ENCODE data around the gene KCNE4.
A peak's percentile ranks its signal among the peaks of the same experiment; 100 is the strongest.
"Not testable (repeated sequence)": the region's sequence is repeated elsewhere in the genome, so short reads cannot be mapped to it uniquely, and the experiment has no call there.

Gene KCNE4

DNA sequence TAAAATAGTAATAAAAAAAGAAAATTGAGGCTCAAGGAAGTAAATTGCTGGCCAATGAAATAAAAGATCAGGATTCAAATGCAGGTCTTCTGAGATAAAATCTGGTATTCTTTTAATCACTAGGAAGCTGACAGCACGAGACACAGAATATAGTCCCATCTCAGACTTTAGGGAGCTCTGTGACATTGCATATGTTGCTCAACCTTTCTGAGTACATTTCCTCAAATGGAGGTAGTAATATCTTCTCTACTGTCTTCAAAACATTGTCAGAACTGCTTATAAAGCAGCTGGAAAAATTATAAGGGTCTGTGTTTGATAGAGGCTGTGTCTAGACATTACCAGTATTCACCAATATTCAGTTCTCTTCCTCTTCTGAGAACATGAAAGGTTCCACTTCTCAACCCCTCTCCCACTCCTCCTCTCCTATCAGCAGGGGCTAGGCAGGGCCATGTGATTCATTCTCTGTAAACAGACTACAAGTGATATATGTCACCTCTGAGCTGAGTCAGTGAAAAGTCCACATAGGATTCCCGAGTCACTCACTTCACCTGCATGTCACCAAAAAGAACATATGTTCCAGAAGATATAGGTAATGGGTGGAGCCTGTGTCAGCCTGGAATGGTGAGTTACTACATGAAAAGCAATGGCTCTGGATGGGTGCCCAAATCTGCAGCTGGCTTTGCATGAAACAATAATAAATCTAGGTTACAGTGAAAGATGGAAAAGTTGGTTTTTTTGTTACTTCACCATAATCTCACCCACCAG, 7.1 kb downstream of the KCNE4 start:
- peak; percentile 26 for DNase-seq

DNA sequence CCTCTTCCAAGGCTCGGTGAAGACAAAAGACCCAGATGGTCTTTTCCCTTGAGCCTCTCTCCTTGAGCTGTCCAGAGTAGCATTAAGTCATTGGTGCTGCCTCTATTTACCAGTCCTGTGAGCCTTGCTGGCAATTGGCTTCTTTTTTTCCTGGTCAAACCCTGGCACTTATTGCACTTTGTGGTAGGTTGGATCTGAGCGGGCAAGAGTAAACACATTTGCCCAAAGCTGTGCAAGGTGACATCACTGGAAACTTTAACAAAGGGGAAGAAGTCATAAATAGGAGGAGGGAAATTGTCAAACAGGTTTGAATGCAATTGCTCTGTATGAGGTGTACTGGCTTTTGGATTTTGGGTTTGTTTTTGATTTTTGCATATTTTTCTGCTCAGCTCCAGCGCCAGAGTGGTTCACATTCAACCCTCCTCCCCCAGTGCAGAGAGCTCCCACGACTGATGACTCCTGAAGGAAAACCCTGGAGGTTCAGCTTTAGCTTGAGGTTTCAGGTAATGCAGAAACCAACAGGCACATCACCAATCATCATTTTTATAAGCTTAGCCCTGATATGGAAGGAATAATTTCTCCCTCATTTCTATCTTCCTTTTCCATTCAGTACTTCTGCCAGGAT, 8.3 kb downstream of the KCNE4 start:
- DNase-seq: no peak

DNA sequence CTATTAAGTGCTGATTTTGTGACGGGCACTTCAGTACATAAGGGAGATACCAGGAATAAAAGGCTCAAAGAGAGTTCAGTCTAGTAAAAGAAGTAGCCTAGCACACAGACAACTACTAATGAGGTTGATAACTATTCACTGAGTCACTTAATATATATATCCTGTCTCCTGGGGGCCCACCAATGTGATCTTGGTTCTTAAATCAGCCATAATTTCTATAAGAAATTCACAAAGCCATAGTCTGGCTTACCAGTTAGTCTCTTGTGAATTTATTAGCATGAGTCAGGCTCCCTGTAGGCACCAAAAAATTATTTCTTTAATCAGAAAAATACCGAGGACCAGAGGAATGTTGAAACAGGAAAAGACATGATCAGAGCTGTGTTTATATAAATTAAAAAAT, 10.4 kb downstream of the KCNE4 start:
- DNase-seq: no peak

DNA sequence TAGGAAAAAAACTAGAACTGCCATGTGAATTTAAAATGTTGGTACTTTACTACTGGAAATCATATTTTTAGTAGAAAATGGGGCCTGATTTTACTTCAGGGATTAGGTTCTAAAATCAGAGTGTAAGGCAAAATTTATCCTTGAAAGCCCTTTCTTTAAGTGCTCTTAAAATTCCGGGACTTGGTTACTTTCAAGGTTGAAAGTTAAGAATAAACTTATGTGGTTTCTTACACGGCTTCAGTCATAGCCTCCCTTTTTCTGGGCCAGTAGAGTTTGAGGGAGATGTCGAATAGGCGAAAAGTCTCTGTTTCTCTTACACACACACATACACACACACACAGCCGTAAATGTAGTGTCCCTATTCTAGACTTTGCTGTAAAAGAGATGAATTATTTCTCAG, 13.1 kb downstream of the KCNE4 start:
- DNase-seq: no peak

DNA sequence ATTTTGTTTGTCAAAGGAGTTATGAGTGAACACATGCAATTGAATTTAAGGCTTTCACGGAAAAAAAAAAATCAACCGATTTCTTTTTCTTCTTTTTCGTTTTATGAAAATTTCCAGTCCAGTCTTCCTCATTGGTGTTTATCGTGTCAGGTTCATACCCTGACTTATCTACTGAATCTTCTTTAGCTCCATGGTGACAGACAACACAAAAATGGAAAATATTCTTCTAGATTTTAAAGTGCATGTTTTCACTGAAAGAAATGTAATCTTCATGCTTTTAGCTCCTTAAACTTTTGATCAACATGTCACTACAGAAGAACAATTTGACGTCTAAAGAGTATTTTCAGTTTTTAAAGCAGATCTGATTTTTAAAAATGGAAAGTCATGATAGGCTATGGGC, 14.7 kb downstream of the KCNE4 start:
- no peak for DNase-seq

DNA sequence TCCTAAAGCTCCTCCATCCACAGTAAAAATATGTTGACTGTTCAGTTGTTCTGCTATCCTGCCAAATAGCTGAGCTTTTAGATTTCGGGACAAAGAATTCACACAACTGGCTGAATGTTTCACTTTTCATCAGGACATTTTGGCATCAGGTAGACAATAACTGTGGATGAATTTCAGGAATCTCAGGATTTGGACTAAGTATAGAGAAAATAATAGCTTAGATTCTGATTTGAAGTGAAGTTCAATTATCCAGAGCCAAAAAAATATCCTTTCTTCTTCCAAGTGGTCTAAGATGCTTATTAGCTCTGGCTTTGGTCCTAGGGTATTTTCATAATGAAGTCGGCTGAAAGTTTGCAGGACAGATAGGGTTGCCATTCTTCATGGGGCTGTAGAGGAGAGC, 16.1 kb downstream of the KCNE4 start:
- DNase-seq: no peak

DNA sequence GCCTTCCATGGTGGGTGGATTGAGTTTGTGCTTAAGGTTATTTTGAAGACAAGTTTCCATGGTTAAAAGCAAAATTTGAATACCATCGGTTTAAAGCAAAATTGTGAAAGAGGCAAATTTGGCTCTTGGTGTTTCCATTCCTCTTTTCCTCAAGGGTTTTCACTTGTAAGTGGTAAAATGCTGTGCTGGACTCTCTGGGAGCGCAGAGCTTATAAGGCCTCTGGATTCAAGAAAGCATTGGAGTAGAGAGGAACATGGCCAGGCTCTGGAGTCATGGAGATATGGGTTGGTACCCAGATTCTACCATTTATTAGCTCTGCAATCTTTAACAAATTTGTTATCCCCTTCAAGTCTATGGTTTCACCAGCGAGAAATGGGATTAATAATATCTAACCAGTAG, 17.5 kb downstream of the KCNE4 start:
- DNase-seq: no peak

DNA sequence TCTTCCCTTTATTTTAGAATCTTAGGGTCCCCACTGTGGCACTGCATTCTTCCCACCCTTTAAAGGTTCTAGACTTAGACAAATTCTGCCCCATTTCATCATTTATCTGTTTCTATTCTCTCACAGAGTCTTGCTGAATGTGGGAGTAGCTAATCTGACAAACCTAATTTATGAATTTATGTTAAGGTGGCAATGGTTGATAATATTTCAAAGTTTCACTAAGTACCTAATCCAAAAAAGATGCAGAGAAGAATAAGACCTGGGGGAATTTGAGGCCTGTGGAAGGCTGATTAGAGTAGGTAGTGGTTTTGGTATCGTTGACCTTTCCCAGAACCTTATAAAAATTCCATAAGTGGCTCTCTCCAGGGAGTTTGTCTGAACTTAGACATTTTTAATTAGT, 18.0 kb downstream of the KCNE4 start:
- no peak for DNase-seq

DNA sequence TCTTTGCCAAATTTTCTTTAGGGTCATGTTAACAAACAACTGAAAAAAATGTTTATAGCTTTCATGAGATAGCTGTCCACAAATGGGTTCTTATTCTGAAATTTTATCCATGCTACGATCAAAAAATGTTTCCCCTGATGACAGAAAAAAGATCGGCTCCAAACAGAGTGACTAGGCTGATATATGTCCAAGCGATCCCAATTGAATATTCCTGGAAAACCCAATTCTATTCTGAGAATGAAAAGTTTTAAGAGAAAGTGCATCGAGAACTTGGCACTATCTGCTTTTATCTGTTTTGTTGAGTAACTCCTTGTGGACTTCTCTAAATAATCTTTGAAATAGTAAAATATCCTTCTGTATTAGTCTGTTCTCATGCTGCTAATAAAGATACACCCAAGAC, 19.1 kb downstream of the KCNE4 start:
- DNase-seq: no peak

DNA sequence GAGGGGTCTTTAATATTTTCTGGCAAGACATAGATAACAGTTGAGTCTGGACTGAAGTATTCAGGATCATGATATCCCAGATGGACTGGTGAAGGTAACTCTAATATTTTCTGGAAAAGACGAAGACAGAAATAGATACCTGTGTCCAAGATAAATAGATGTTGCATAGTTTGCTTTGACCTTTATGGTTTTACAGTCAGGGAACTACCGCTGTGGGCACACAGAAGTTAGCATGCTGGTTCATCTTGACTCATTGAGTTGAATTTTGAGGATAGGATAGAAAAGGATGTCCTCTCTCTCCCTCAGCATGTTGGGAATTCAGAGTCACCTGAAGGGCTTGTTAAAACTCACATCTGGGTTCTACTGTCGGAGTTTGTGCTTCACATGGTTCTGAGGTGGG, 20.8 kb downstream of the KCNE4 start:
- no peak for DNase-seq

DNA sequence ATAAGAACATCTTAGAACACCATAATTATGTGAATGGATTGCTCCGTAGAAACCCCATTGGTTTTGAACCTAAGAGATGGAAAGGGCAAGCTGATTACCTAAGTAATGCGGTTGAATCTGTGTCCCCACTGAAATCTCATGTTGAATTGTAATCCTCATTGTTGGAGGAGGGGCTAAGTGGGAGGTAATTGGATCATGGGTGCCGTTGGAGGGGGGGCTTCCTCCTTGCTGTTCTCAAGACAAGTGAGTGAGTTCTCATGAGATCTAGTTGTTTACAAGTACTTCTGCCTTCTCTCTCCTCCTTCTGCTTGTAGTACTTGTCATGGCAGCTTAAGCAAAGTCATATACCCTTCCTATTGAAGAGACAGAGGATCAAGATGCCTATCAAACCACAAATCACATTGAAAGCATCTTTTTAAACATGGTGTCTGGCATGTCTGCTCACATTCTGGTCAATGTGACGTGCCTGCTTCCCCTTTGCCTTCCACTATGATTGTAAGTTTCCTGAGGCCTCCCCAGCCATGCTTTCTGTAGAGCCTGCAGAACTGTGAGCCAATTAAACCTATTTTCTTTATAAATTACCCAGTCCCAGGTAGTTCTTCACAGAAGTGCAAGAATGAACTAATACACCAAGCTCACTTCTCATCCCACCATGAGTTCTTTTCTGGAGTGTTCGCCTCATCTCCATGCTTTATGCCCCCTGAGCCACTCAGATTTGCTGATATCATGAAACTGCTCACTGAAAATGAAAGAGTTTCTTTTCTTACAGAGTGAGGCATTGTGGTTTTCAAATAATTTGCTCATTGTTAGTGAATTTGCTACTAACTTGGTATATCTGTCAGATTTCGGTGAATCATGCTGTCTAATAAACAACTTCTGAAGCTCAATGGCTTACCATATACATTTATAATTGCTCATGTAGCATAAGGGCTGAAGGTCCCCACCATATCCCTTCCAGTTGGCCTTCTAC, 23.6 kb downstream of the KCNE4 start:
- no peak for DNase-seq

DNA sequence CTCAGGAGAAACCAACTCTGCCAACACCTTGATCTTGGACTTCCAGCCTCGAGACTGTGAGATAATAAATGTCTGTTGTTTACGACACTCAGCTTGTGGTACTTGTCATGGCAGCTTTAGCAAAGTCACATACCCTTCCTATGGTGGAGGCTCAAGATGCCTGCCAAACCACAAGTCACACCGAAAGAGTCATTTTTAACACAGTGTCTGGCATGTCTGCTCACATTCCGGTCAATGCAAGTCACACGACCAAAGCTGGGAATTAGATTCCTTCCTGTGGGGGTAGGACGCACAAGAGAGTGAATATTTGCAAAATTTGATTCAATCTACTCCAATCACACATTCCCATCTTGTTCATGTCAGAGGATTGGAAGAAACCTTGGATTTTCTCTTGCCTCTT, 24.6 kb downstream of the KCNE4 start:
- DNase-seq: no peak

DNA sequence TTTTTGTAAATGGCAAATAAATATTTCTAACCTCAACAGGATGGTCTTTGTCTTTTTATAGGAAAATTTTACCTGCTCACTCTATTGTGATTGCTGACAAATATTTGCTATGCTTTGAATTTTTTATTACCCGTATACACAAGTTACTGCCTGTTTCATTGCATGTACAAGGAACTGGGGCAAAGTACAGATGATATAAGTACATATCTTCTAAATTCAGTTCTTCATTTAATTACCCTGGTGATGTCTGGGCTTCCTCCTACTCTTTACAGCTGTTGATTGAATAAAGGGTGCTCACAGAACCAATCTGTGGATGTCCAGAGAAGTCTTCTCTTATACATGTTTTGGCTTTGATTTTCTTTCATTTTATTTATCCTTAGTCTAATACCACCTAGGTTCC, 26.5 kb downstream of the KCNE4 start:
- DNase-seq: no peak

DNA sequence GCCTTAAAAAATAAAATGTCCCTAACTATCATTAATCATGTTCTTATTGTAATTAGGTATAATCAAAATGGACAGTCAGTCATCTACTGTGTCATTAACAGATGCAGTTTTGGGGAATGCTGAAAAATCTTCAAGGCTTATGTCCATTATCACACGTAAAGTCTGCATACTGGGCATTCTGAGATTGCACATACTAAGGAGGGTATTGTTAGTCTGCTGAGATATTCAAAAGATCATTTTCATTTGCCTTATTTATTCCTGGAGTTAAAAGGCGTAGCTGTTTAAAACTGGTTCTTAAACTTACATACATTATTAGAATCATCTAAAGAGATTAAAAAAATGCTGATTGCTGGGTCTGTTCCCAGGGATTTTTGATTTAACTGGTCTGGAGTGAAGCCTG, 27.4 kb downstream of the KCNE4 start:
- no peak for DNase-seq

DNA sequence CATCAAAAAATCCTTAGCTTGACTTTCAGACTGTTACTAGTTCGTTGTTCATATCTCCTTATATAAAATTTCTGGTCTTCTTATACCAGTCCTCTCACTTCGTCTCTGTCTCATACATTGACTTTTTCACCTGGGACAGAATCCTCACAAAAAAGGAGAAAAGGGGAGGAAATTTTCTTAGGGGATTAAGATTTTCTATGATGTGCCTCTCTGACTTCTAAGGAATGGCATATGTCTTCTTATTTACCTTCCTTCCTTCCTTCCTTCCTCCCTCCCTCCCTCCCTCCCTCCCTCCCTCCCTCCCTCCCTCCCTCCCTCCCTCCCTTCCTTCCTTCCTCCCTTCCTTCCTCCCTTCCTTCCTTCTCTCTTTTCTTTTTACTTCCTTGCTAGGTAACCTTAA, 27.9 kb downstream of the KCNE4 start:
- no peak for DNase-seq

DNA sequence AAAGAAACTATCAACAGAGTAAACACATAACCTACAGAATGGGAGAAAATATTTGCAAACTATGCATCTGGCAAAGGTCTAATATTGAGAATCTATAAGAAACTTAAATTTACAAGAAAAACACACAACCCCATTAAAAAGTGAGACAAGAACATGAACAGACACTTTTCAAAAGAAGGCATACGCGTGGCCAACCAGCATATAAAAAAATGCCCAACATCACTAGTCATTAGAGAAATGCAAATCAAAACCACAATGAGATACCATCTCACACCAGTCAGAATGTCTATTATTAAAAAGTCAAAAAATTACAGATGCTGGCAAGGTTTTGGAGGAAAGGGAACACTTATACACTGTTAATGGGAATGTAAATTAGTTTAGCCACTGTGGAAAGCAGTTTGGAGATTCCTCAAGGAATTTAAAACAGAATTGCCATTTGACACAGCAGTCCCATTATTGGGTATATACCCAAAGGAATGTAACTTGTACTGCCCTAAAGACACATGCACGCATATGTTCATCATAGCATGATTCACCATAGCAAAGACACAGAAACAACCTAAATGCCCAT, 28.9 kb downstream of the KCNE4 start:
- DNase-seq: not testable (repeated sequence)

DNA sequence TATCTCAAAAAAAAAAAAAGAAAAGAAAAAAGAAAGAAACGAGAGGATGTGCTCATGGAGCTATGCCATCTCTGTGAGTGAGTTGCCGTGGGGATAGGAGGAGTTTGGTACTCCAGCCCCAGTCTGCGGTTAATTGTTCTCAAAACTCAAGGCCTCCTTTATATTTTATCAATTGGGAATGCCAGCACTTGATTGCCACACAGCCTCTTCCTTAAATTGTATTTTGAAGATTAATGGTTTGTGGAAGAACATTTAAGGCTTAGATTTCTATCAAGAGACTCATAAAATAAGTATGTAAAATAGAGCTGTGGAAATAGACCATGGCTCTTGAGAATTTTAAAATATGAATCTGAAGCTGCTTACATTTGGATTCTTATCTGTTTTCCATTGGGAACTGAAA, 29.8 kb downstream of the KCNE4 start:
- no peak for DNase-seq

DNA sequence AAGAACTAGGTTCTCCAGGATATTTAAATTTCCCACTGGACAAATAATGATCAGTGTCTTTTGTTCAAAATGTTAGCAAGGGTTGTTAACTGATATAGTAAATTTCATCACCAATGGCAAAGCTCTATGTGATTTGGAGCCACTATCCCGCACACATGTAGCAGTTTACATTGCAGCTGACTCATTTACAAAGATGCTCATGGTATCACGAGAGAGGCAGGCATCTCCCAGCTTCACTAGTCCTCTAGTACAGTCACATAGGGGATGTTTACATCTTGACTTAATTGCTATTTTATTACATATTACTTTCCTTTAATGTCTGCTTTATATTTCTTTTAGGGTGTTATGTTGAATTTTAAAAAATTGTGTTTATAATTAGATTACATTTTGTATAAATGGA, 30.7 kb downstream of the KCNE4 start:
- DNase-seq: no peak

DNA sequence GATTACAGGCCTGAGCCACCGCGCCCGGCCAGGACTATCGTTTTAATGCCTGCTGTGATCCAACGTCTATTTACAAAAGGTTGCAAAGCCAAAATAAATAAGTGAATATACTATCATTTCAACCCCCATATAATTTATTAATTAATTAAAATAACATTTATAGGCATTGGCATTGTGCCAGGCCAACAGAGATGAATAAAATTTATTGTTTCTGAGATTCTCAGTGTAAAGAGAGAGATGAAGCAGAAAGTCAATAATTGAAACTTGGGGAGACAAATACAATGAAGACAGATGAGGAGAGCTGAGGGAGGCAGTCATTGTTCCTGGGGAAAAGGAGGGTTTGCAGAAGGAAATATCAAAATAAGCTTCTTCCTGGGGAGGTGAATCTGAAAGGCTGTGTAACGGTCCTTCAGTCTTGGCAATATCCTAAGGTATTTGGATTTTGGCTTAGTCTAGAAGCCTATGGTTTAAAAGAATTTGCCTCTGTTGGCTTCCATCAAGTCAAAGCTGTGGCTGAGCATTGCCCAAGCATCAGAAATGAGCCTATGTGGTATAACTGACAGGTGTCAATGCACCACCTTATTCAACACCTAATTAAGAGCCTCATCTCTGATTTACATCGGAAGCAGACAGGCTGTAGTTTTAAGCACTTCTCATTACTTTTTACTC, 31.5 kb downstream of the KCNE4 start:
- DNase-seq: no peak

DNA sequence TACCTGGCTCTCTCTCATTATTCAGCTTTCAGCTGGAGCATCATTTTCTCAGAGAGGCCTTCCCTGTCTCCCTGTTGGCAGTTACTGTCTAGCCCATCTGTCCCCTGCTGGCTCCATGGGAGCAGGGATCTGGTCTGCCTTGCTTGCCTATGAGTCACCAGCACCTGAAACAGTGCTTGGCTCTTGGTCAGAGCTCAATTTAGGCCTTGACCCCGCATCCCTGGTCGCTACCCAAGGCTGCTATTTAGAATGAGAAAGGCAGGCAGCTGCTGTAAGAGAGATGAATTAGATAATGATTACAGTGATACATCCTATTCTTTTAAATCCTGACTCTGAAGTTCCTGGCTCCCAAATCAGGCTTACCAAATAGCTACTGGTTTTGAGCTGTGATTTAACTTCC, 32.9 kb downstream of the KCNE4 start:
- no peak for DNase-seq

DNA sequence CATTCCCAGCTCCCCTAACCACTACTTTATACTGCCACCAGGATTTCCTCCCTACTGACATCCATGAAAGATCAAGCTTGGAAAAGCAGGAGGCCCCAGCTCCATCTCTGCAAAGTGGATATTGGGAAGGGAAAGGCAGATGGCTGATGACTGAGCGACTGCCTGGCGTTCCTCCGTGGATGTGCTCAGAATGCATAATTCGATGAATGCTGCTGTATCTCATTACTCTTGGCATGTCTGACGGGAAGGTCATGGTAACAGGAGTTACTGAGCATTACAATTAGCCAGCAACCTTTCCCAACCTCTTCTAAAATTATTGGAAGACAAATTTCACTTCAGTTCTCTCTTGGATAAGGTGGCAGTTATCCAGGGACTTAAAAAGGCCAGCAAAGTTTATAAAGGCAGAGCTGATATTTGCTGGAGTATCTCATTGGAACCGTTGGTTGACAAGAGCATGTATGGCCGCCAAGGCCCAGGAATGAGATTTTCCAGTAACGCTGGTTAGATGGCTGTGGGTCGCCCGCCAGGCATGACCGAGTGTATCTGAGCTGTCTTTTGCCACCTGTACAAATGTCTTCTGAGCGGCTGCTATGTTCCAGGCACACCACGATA, 34.5 kb downstream of the KCNE4 start:
- no peak for DNase-seq

DNA sequence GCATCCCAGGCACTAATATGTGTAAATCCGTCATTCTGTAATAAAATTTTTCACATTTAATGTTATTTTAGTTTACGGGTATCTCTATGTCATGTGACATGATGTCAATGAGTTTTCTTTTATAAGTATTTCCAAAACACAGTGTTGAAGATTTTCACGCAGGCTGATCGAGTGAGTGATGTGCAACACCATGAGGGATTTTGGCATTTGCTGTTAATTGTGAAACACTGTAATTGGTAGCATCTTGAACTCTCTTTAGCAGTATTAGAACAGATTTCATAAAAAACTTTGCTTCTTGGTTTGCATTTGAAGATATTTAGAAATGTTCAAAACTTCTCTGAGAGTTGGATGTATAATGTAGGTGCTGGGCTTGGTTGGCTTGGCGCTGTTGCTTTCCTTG, 35.5 kb downstream of the KCNE4 start:
- no peak for DNase-seq
